ENCODE results near the gene SLC28A3. TPM values are rescaled to one million over a fixed set of nuclear protein-coding genes. Genes with fewer than 3 reads are reported as not detected.

Gene SLC28A3
- total and polyA plus RNA-seq, 2 donors from 2014 or later: 1.0 TPM; not detected in 1

DNA sequence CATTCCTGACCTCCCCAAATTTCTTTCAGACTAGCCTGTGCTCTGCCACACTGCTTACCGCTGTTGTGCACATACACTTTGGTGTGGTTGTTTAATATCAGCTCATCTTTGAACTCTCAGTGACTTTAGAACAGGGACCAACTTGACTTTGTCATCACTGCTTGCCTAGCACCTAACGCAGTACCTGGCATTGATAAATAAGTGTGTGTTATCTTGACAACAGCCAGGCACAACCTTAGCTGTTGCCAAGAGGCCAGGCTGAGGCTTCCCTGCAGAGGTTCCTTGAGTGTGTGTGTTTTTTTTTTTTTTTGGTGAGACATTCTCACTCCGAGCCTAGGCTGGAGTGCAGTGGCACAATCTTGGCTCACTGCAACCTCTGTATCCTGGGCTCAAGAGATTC is 41.0 kb upstream of the SLC28A3 start:
- Histone ChIP-seq H3K9me3 (ENCODE audit: control insufficient read depth in 2 of 3, insufficient read depth in 1 of 3, low read length in 3 of 3) (no peaks in the 10 kb centered on the region), H3K27ac (ENCODE audit: low read depth in 2 of 2, low read length in 2 of 2) (no peak overlapping the region), H3K9ac (ENCODE audit: low read length in 3 of 3) (no peak overlapping the region), H3K27me3 (ENCODE audit: control insufficient read depth, insufficient read depth, low read length) (no peaks in the 10 kb centered on the region), H3K4me3 (ENCODE audit: low read length in 3 of 3) (no peak overlapping the region), H3K4me1 (ENCODE audit: control insufficient read depth in 2 of 3, insufficient read depth in 2 of 3, low read depth in 1 of 3, low read length in 3 of 3) (no peaks in the 10 kb centered on the region), H3K36me3 (ENCODE audit: control insufficient read depth in 2 of 3, insufficient read depth in 3 of 3, low read length in 3 of 3) (no peaks in the 10 kb centered on the region)
- intact Hi-C loops (cut with DNase I): no loop called here
- FAIRE-seq (no peak), DNase-seq (no peak)
- TF ChIP-seq, protein P1, sequence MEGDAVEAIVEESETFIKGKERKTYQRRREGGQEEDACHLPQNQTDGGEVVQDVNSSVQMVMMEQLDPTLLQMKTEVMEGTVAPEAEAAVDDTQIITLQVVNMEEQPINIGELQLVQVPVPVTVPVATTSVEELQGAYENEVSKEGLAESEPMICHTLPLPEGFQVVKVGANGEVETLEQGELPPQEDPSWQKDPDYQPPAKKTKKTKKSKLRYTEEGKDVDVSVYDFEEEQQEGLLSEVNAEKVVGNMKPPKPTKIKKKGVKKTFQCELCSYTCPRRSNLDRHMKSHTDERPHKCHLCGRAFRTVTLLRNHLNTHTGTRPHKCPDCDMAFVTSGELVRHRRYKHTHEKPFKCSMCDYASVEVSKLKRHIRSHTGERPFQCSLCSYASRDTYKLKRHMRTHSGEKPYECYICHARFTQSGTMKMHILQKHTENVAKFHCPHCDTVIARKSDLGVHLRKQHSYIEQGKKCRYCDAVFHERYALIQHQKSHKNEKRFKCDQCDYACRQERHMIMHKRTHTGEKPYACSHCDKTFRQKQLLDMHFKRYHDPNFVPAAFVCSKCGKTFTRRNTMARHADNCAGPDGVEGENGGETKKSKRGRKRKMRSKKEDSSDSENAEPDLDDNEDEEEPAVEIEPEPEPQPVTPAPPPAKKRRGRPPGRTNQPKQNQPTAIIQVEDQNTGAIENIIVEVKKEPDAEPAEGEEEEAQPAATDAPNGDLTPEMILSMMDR (IDR thresholded peaks at IDR 0.05; ENCODE audit: borderline replicate concordance, extremely low read depth, insufficient read depth): no peak

GRCh38 chr9:84379740-84380139 is 39.2 kb upstream of the SLC28A3 start:
- no peak overlapping the region for H3K9ac ChIP-seq (ENCODE audit: low read length in 3 of 3)
- no peak overlapping the region for H3K4me3 ChIP-seq (ENCODE audit: low read length in 3 of 3)
- H3K36me3 ChIP-seq (ENCODE audit: control insufficient read depth in 2 of 3, insufficient read depth in 3 of 3, low read length in 3 of 3): no peaks in the 10 kb centered on the region
- no peaks in the 10 kb centered on the region for H3K9me3 ChIP-seq (ENCODE audit: control insufficient read depth in 2 of 3, insufficient read depth in 1 of 3, low read length in 3 of 3)
- DNase-seq (no peak), FAIRE-seq (no peak)
- intact Hi-C loops (cut with DNase I): no loop called here
- no peaks in the 10 kb centered on the region for H3K27me3 ChIP-seq (ENCODE audit: control insufficient read depth, insufficient read depth, low read length)
- TF ChIP-seq, protein P1 (IDR thresholded peaks at IDR 0.05; ENCODE audit: borderline replicate concordance, extremely low read depth, insufficient read depth): no peak
- no peak overlapping the region for H3K27ac ChIP-seq (ENCODE audit: low read depth in 2 of 2, low read length in 2 of 2)
- H3K4me1 ChIP-seq (ENCODE audit: control insufficient read depth in 2 of 3, insufficient read depth in 2 of 3, low read depth in 1 of 3, low read length in 3 of 3): no peaks in the 10 kb centered on the region

DNA sequence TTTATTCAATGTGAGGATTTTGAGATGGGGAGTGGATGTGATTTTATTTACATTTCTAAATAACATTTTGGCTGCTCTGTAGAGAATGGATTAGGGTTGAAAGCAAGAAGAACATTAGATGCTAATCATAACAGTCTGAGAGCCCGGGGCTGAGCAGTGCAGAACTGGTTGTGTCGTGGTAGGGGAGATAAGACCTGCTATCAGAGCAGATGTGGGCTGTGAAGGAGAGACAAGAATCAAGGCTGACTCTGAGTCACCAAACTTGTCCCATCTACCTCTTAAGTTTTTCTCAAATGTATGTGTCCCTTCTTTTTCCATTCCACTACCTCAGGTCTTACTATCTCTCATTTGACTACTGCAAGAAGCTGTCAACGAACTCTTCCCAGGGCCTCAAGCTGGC is 35.4 kb upstream of the SLC28A3 start:
- H3K4me3 ChIP-seq (ENCODE audit: low read length in 3 of 3): no peak overlapping the region
- H3K9ac ChIP-seq (ENCODE audit: low read length in 3 of 3): no peak overlapping the region
- TF ChIP-seq, protein P1 (IDR thresholded peaks at IDR 0.05; ENCODE audit: borderline replicate concordance, extremely low read depth, insufficient read depth): no peak
- H3K27ac ChIP-seq (ENCODE audit: low read depth in 2 of 2, low read length in 2 of 2): no peak overlapping the region
- DNase-seq: no peak
- intact Hi-C loops (cut with DNase I): no loop called here
- no peaks in the 10 kb centered on the region for H3K4me1 ChIP-seq (ENCODE audit: control insufficient read depth in 2 of 3, insufficient read depth in 2 of 3, low read depth in 1 of 3, low read length in 3 of 3)
- no peaks in the 10 kb centered on the region for H3K9me3 ChIP-seq (ENCODE audit: control insufficient read depth in 2 of 3, insufficient read depth in 1 of 3, low read length in 3 of 3)
- H3K27me3 ChIP-seq (ENCODE audit: control insufficient read depth, insufficient read depth, low read length): no peaks in the 10 kb centered on the region
- no peaks in the 10 kb centered on the region for H3K36me3 ChIP-seq (ENCODE audit: control insufficient read depth in 2 of 3, insufficient read depth in 3 of 3, low read length in 3 of 3)
- FAIRE-seq: no peak

DNA sequence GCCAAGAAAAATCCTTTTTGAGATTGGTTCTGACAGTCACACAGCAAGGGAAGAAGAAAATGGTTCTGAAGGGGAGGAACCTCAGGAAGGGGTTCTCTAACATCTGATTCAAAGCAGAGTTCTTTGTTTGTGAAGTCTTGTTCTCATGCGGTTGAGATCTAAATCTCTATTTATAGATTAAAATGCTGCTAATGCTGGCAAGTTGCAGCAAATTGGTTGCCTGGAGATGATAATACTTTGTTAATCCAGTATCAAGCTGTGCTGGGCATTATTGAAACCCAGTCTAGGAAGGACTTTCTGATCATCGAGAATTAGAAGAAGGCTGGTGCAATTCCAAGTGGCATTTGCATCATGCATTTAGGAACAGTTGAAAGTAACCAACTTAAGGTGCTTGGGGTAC is 34.0 kb upstream of the SLC28A3 start:
- Histone ChIP-seq H3K4me3 (ENCODE audit: low read length in 3 of 3) (no peak overlapping the region), H3K4me1 (ENCODE audit: control insufficient read depth in 2 of 3, insufficient read depth in 2 of 3, low read depth in 1 of 3, low read length in 3 of 3) (no peaks in the 10 kb centered on the region), H3K27ac (ENCODE audit: low read depth in 2 of 2, low read length in 2 of 2) (no peak overlapping the region), H3K36me3 (ENCODE audit: control insufficient read depth in 2 of 3, insufficient read depth in 3 of 3, low read length in 3 of 3) (no peaks in the 10 kb centered on the region), H3K9me3 (ENCODE audit: control insufficient read depth in 2 of 3, insufficient read depth in 1 of 3, low read length in 3 of 3) (no peaks in the 10 kb centered on the region), H3K27me3 (ENCODE audit: control insufficient read depth, insufficient read depth, low read length) (no peaks in the 10 kb centered on the region), H3K9ac (ENCODE audit: low read length in 3 of 3) (no peak overlapping the region)
- TF ChIP-seq, protein P1 (IDR thresholded peaks at IDR 0.05; ENCODE audit: borderline replicate concordance, extremely low read depth, insufficient read depth): no peak
- FAIRE-seq (no peak), DNase-seq (no peak)
- intact Hi-C loops (cut with DNase I): no loop called here

Measured in kidney (tissue), 14 donors.